Esophagus (tissue), 2 donors: Measurements from ENCODE around the gene ONECUT3. TPM values are rescaled to one million over a fixed set of nuclear protein-coding genes. Genes with fewer than 3 reads are reported as not detected.
A peak's percentile ranks its signal among the peaks of the same experiment; 100 is the strongest.

Source experiments
- H3K27ac ChIP-seq, 2 donors: one replicate each; pipeline ENCODE4 v1.5.1; 2013; ENCODE audit warnings: low read depth in 2 of 2, mild to moderate bottlenecking in 2 of 2, inconsistent platforms in 1 of 2, low read length in 1 of 2, moderate library complexity in 1 of 2
- H3K27me3 ChIP-seq, 2 donors: one replicate each; pipeline ENCODE4 v1.6.1; 2013; ENCODE audit warnings: low read length in 2 of 2, control low read depth in 1 of 2, mild to moderate bottlenecking in 1 of 2; ENCODE audit not compliant: insufficient read depth in 2 of 2, control insufficient read depth in 1 of 2
- H3K36me3 ChIP-seq, 2 donors: one replicate each; pipeline ENCODE4 v1.6.1; 2013; ENCODE audit warnings: low read length in 1 of 2; ENCODE audit not compliant: control insufficient read depth in 2 of 2, insufficient read depth in 2 of 2
- H3K4me1 ChIP-seq, 2 donors: one replicate each; pipeline ENCODE4 v1.6.1; 2013; ENCODE audit warnings: low read length in 1 of 2; ENCODE audit not compliant: control insufficient read depth in 2 of 2, insufficient read depth in 2 of 2
- H3K4me3 ChIP-seq, 2 donors: one replicate each; pipeline ENCODE4 v1.5.1; 2013; ENCODE audit warnings: low read length in 2 of 2, mild to moderate bottlenecking in 2 of 2, low read depth in 1 of 2, moderate library complexity in 1 of 2
- H3K9me3 ChIP-seq, 2 donors: one replicate each; pipeline ENCODE4 v1.6.1; 2013; ENCODE audit warnings: mild to moderate bottlenecking in 2 of 2, low read depth in 1 of 2, low read length in 1 of 2, moderate library complexity in 1 of 2; ENCODE audit not compliant: control insufficient read depth in 2 of 2, insufficient read depth in 1 of 2
- WGBS, 2 donors: extraction: QIAGEN DNeasy Blood & Tissue Kit; methylation state at CpG; one replicate each; pipeline ENCODE4 v1.1.7; 2013; 5-methylcytosine and 5-hydroxymethylcytosine counted together
- polyA plus RNA-seq, 2 donors: library from polyadenylated mRNA; stranded (reverse); fragments of 200-250 nt; gene quantifications; one replicate each; pipeline ENCODE4 v1.2.3, GENCODE V29; 2013
- donor health status: healthy with polysubstance abuse.
- donor health status: Bipolar disorder and iron deficiency.

Gene ONECUT3
- polyA plus RNA-seq, 2 donors: under 0.01 TPM; not detected in 1

- Histone ChIP-seq H3K4me1 (no peaks in the 10 kb centered on the region), H3K27ac (no peak overlapping the region), H3K4me3 (no peak overlapping the region), H3K36me3 (no peaks in the 10 kb centered on the region), H3K27me3 (peaks cover 0 to 4% of the 10 kb centered on the region in 2 donors), H3K9me3 (peaks cover 0 to 5% of the 10 kb centered on the region in 2 donors)
- 48 to 55% methylated on average over 3 of the region's 3 CpGs for WGBS, 2 donors
Observed at GRCh38 chr19:1736280-1736679, 17.0 kb upstream of the ONECUT3 start.

DNA sequence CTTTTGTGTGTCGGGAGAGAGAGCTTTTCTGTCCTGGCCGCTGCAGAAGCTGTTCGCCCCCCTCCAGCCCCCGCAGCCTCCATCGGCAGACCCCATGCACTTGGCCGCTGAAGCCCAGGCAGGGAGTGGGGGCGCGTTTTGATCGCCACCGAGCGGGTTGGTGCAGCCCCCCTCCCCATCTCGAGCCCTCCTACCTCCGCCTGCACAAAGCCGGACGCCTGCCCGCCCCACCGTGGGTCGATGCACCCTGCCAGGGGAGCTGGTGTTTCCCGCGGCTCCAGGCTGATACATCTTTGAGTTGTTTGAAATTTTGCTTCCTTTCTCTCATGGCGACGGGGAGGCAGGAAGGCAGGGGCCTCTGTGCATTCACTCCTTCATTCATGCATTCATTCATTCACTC, 16.4 kb upstream of the ONECUT3 start:
- peaks cover 0 to 5% of the 10 kb centered on the region in 2 donors for H3K9me3 ChIP-seq
- WGBS, 2 donors: 21 to 30% methylated on average over 20 to 22 of the region's 22 CpGs
- no peaks in the 10 kb centered on the region for H3K36me3 ChIP-seq
- no peaks in the 10 kb centered on the region for H3K4me1 ChIP-seq
- peaks cover 0 to 6% of the 10 kb centered on the region in 2 donors for H3K27me3 ChIP-seq
- no peak overlapping the region for H3K4me3 ChIP-seq
- no peak overlapping the region for H3K27ac ChIP-seq

GRCh38 chr19:1739960-1740629, 13.2 kb upstream of the ONECUT3 start:
- H3K27ac ChIP-seq: no peak overlapping the region
- 93 to 94% methylated on average over 11 of the region's 11 CpGs for WGBS, 2 donors
- H3K9me3 ChIP-seq: peaks cover 0 to 5% of the 10 kb centered on the region in 2 donors
- no peaks in the 10 kb centered on the region for H3K4me1 ChIP-seq
- H3K4me3 ChIP-seq: no peak overlapping the region
- H3K36me3 ChIP-seq: no peaks in the 10 kb centered on the region
- peaks cover 0 to 7% of the 10 kb centered on the region in 2 donors for H3K27me3 ChIP-seq

DNA sequence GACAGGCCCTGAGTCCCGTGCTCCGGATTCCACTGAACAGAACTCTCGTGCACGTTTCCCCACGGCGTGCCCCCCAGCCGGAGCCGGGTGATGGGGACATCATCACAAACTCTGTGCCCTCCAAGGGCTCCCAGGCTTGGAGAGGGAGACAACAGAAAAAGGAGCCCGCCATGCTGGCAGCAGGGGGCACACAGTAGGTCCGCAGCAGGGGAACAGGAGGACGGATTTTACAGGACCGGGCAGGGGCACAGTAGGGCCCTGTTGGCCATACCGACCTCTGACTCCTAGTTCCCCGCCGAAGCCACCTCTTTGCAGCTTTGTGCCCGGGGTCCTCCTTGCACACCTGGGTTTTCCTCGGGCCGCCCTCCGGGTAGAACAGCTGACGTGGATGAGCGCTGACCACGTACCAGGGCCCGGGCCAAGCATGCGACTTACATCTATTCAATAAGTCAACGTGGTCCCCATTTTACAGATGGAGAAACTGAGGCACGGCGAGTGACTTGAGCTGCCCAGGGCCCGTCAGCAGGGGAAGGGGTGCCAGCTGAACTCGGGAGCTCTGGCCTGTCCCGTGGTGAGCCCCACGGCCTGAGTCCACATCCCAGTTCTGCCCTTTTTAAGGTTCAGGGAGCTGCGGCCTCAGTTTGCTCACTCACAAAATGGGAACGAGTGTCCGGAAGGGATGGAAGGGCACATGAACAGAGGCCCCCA, 10.2 kb upstream of the ONECUT3 start:
- H3K36me3 ChIP-seq: no peaks in the 10 kb centered on the region
- H3K4me1 ChIP-seq: peaks cover 2 to 11% of the 10 kb centered on the region in 2 donors
- peaks cover 0 to 12% of the 10 kb centered on the region in 2 donors for H3K27me3 ChIP-seq
- 77 to 85% methylated on average over 34 of the region's 34 CpGs for WGBS, 2 donors
- peaks cover 0 to 5% of the 10 kb centered on the region in 2 donors for H3K9me3 ChIP-seq
- H3K4me3 ChIP-seq: no peak overlapping the region
- H3K27ac ChIP-seq: no peak overlapping the region

DNA sequence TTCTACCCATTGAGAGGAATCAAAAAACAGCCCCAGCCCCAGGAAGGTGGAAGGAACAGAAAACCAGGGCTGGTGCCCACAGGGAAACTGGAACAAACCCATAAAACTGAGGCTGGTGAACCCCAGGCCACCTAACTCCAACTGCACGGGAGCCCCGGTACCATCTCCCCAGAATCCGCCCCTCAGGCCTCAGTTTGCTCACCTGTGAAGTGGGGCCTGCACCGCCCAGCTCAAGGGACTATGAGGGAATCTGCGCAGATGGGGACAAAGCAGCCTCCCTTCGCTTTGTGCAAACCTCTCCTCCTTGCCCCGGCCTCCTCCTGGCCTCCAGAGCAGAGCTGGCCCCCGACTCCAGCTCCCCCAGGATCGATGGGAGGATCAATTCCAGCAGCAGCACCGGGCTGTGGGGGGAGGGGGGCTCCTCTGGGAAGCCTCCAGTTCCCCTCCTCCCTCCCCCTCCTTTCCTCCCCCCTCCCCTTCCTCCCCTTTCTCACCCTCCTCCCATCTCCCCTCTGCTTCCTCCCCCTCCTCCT, 9.1 kb upstream of the ONECUT3 start:
- H3K27me3 ChIP-seq: peaks cover 0 to 22% of the 10 kb centered on the region in 2 donors
- H3K36me3 ChIP-seq: no peaks in the 10 kb centered on the region
- H3K4me3 ChIP-seq: no peak overlapping the region
- peaks cover 8 to 15% of the 10 kb centered on the region in 2 donors for H3K4me1 ChIP-seq
- H3K27ac ChIP-seq: no peak overlapping the region
- WGBS, 2 donors: 49 to 60% methylated on average over 10 of the region's 10 CpGs
- H3K9me3 ChIP-seq: peaks cover 0 to 5% of the 10 kb centered on the region in 2 donors

DNA sequence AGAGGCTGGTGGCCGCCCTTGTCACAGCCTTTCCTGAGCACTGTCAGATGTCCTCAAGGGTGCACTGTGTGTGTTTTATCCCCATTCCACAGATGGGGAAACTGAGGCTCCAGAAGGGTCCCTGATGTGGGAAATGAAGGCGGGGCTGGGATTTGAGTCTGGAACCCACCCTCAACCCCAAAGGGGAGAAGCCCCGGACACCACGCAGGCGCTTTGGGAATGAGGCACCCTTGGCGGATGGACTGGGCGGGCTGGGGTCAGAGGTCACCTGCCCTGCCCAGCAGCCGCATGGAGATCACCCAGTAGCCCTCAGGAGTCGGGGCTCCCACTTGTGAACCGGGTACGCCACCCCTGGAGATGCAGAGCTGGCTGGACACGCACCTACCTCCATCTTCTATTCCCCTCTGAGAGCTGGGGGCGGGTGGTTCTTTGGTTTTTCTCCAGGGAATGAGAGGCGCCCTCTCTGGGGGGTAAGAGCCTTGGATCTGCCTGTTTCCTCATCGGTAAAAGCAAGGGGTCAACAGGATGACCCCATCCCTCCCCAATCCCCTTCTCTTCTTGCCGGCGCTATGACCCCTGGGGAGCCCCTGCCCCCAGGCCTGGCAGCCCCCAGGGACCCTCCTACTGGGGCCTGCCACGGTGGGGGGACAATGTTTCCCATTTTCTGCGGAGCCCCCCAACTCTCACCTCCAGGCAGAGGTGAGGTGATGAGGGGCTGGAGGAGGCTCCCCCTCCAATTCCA, 8.3 kb upstream of the ONECUT3 start:
- Histone ChIP-seq H3K27ac (no peak overlapping the region), H3K27me3 (peaks cover 0 to 30% of the 10 kb centered on the region in 2 donors), H3K36me3 (no peaks in the 10 kb centered on the region), H3K4me1 (peaks cover 8 to 15% of the 10 kb centered on the region in 2 donors), H3K4me3 (no peak overlapping the region), H3K9me3 (peaks cover 0 to 4% of the 10 kb centered on the region in 2 donors)
- 12 to 13% methylated on average over 17 to 19 of the region's 19 CpGs for WGBS, 2 donors

DNA sequence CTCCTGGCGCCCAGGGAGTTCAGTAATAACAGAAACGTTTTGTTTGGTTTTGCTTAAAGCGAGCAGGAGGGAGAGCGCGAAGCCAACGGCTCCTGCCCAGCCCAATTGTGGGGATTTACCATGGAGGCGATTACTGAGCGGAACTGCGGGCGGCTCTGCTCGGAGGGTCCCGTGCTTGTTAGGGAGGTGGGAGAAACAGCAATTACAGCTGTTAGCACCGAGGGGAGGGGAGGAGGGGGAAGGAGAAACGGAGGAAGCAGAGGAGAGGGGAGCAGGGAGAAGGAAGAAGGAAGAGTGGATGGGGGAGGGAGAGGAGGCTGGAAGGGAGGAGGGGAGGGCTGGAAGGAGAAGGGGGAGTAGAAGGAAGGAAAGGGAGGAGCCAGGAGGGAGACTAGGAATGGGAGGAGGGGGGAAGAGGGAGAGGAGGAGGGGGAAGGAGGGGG, 7.7 kb upstream of the ONECUT3 start:
- Histone ChIP-seq H3K27ac (no peak overlapping the region), H3K4me1 (peaks cover 8 to 15% of the 10 kb centered on the region in 2 donors), H3K36me3 (no peaks in the 10 kb centered on the region), H3K27me3 (peaks cover 0 to 36% of the 10 kb centered on the region in 2 donors), H3K9me3 (no peaks in the 10 kb centered on the region), H3K4me3 (no peak overlapping the region)
- WGBS, 2 donors: 3% methylated on average over 14 of the region's 14 CpGs

- H3K9me3 ChIP-seq: no peaks in the 10 kb centered on the region
- H3K4me1 ChIP-seq: peaks cover 8 to 15% of the 10 kb centered on the region in 2 donors
- 4 to 5% methylated on average over 27 to 31 of the region's 31 CpGs for WGBS, 2 donors
- H3K27ac ChIP-seq: peak overlapping the region in 1 of 2 donors; percentile 47
- H3K4me3 ChIP-seq: no peak overlapping the region
- peaks cover 0 to 45% of the 10 kb centered on the region in 2 donors for H3K27me3 ChIP-seq
- H3K36me3 ChIP-seq: no peaks in the 10 kb centered on the region
Observed at GRCh38 chr19:1746401-1747284, 6.7 kb upstream of the ONECUT3 start.
